HG02884 (cell line): ENCODE results near the gene DERL2.

Experiments used
- ATAC-seq: cut with Tn5 transposase; IDR thresholded peaks from one replicate; pipeline ENCODE4 v1.9.1; 2021; ENCODE audit warnings: mild to moderate bottlenecking, moderate library complexity; ENCODE audit not compliant: unreplicated experiment

The DERL2 gene

DNA sequence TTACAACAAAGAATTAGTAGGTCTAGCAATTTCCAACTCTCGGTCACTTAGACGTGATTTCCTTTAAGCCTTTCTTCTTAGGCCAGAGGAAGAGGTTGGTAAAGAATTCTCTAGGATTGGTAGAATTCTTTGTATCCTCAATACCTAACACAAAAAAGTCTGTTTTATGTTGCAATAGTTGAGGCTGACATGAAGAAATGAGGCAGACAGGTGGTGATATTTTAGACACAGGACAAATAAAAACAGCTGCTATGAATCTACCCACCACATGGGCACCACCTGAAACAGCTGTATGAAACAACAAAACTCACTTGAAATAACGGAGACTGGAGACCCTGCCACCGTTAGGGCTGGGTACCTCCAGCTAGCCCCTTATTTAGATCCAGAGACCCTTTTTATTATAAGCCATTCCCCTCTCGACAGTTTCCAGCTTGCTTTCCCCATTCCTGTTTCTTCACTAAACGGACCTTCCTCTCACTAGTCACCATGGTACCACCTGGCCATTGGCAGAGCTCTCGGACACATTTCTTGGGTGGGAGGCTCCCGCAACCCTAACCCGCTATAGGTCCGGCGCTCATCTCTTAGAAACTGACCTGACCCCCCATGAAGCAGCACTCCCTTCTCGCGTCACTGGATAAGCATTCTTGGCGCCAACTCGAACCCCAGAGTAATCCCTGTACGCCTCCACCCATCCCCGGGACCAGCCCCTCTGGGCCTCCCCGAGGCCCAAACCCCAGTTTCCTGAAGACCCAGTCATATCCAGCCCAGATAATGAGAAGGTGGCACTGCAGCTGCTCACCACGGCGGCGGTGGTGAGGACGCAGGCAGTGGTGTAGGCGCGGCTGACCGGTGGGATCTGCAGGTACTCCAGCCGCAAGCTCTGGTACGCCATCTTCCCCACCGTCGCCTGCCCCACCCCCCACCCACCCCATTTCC, at the start of gene DERL2:
DERL2 (minus strand) TSS at position 909 of the 936 bp plus-strand sequence; CDS start at position 892, 17 bp downstream.
- peak; percentile 23 for ATAC-seq

DNA sequence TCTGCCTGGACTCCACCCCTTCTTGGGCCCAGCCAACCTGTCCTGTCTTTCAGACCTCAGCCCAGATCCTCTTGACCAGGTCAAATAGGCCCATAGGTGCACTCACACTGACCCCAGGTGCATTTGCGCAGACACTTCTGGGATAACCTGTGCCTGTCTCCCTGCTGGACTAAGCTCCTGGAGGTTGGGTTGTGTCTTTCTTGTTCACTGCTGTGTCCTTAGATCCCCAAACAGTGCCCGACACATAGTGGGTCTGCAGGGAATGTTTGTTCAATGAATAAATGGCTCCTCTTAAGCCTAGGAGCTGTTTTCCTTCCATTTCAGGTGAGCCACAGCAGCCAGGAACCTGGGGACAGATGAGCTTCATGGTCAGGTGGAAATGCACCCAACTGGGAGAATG, 49.5 kb upstream of the DERL2 start:
- ATAC-seq, result no peak

GRCh38 chr17:5533486-5534315, 47.7 kb upstream of the DERL2 start:
- no peak for ATAC-seq

DNA sequence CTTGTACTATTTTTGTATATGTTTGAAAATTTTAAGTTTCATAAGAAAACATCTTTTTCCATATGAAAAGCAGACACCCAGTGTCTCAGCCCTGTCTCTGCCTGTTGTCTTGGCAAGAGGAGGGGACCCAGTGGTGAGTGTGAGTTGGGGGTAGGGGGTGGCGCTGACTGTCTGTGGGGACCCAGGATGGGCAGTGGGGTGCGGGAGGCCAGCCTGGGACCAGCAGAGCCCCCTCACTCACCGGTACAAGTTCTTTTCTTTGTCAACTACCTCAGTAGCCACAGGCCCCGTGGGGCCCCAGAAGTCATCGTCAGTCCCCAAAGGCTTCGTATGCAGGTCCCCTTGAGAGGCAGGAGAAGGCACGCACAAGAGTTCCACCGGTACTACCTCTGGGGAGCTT, 46.6 kb upstream of the DERL2 start:
- no peak for ATAC-seq

DNA sequence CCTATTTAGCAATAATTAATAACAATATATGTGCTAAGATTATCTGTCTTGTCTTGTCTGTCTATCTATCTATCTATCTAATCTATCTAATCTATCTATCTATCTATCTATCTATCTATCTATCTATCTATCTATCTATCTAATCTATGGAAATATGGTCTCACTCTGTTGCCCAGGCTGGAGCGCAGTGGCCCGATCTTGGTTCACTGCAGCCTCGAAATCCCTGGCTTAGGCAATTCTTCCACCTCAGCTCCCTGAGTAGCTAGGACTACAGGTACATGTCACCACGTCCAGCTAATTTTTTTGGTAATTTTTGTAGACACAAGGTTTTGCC, 45.1 kb upstream of the DERL2 start:
- ATAC-seq, result no peak

- no peak for ATAC-seq
Observed at GRCh38 chr17:5530265-5531084, 44.5 kb upstream of the DERL2 start.

- ATAC-seq, result no peak
Observed at GRCh38 chr17:5527601-5528250, 41.7 kb upstream of the DERL2 start.

- ATAC-seq, result no peak
Observed at GRCh38 chr17:5526821-5527598, 41.0 kb upstream of the DERL2 start.

GRCh38 chr17:5523249-5523648, 37.3 kb upstream of the DERL2 start:
- no peak for ATAC-seq

DNA sequence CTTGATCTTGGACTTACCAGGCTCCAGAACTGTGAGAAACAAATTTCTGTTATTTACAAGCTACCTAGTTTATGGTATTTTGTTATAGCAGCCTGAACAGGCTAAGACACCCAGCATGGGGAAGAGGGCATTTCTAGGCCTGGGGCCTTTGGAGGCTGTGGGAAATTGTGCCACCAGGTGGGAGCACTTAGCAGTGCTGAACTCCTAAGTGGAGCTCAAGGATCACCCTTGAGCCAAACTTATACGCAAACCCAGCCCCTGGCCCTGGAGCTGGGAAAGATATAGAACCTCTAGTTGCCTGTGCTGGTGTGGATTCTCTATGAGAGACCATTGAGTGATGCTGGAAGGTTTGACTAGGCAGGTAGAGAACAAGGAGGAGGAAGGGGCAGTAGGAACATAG, 36.5 kb upstream of the DERL2 start:
- ATAC-seq, result no peak

- no peak for ATAC-seq
Observed at GRCh38 chr17:5516060-5516792, 30.2 kb upstream of the DERL2 start.

DNA sequence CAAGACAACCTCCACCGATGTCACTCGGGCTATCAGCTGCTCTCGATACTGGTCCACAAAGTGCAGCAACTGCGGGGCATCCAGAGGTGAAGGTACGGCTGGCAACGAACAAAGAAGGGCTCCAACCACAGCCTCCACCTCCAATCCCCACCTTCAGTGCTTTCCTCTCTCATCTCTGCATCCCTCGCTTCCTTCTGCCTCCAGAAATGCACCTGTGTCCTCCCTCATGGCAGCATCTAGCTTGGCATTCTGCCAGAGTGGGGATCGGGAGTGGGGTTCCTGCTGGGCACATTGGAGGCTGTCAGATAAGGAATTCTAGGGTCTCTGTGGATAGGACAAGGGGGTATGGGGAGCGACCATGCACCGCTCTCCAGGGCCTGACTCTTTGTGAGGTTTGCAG, 29.0 kb upstream of the DERL2 start:
- ATAC-seq, result no peak

DNA sequence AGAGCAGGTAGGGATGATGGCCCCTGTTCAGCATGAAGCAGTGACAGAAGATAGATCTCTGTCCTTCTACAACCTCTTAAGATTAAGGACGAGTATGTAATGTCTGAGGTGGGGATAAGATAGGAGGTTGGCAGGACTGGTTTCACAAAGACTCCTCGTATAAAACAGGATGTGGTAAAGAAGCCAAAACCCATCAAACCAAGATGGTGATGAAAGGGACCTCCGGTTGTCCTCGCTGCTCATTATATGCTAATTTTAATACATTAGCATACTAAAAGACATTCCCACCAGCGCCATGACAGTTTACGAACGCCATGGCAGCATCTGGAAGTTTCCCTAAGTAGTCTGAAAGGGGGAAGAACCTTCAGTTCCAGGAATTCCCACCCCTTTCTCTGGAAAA, 27.6 kb upstream of the DERL2 start:
- ATAC-seq, result no peak

DNA sequence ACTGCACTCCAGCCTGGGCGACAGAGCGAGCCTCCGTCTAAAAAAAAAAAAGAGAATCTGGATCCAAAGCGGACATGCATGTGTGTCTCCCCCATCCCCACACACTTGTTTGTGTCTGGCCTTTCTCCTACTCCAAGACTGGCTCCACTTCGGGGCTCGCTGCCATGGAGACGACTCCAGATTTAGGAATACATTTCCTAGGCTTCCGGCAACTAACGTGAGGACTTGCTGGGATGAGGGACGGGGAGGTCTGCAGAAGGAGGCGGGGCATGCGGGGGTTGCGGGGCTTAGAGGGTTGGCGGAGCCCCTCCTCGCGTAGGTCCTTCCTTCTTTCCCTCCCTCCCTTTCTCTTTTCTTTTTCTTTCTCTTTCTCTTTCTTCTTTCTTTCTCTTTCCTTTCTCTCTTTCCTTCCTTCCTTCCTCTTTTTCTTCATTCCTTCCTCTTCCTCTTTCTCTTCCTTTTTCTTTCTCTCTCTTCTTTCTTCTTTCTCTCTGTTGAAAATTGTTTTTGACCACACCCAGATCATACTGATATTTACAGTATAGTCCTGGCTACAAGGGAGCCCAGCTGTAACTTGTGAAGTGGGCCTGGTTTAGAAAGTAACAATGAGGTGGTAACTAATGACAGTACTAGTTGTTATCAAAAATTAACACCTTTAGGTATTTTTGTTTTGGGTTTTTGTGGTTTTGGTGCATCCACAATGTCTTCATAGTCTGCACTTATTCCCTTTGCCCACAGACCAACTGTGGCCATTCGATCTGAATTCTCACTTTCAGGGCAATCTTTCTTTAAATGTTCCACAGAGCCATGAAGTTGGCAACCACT, 25.6 kb upstream of the DERL2 start:
- ATAC-seq, result no peak

DNA sequence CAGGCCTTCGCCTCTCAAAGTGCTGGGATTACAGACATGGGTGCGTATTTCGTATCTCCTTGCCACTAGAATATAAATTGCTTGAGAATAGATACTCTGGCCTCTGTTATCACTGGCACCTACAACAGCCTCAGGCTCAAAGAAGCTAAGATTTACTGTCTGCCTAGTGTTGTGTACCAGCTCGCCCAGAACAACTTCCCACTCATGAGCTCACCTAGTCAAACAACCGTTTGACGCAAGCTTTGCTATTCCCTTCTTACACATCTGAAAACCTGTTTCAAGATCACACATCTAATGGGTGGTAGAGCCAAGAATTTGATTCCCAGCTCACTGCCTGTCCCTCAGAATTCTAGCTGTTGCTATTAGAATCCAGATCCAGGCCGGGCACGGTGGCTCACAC, 24.8 kb upstream of the DERL2 start:
- no peak for ATAC-seq

GRCh38 chr17:5509482-5509881, 23.5 kb upstream of the DERL2 start:
- no peak for ATAC-seq

- ATAC-seq, result no peak
Observed at GRCh38 chr17:5508810-5509209, 22.8 kb upstream of the DERL2 start.

GRCh38 chr17:5506307-5506706, 20.3 kb upstream of the DERL2 start:
- no peak for ATAC-seq
